Measurements from ENCODE around the gene ZNF3. TPM values are rescaled to one million over a fixed set of nuclear protein-coding genes. Genes with fewer than 3 reads are reported as not detected.

The ZNF3 gene
- total RNA-seq, 1 experiment from 2014 or later, result 32.9 TPM

DNA sequence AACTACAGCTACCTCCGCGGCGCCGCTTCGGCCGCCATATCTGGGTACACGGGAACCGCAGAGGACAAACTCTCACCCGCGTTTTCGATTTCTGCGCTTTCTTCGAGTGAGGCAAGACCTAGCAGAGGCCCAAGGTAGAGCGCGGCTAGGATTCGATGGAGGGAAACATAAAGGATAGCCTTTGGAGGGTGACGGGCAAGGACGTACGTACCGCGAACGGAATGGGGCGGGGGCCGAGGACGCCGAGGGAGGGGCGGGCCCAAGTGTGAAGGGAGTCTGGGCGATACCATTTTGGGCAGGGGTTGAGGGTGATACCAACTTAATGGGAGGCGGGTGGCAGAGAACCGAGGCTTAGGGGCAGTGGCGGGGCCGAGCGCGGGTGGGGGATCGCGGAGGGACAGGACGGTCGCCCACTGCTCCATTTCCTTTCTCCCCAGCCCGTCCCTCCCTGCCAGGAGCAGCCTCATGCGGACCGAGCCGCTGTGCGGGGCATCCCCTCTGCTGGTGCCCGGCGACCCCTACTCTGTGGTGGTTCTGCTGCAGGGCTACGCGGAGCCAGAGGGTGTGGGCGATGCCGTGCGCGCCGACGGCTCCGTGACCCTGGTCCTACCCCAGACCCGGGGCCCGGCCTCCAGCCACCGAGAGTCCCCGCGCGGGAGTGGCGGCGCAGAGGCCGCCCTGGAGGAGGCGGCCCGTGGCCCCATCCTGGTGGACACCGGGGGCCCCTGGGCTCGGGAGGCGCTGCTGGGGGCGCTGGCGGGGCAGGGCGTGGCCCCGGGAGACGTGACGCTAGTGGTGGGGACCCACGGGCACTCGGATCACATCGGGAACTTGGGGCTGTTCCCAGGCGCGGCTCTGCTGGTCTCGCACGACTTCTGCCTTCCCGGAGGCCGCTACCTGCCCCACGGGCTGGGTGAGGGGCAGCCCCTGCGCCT, 45.7 kb upstream of the ZNF3 start, which contains the start of gene MBLAC1:
TSS of gene MBLAC1 (plus strand) at position 37 of the 935 bp plus-strand sequence. CDS start at position 466, 429 bp downstream.
- TSS peak; percentile 56 for BruUV-seq (replicated peaks)
- DNase-seq (ENCODE audit: low read depth, low spot score) (peak; percentile 75), ATAC-seq (peak; percentile 82)
- CTCF ChIA-PET, result interaction anchor here (0.7 kb wide), 1 partner anchor 22 kb away, joined by 6 read pairs; the partner anchor contains the start of gene LAMTOR4
- Histone ChIP-seq H3K27me3 (ENCODE audit: control insufficient read depth, insufficient read depth, low read length) (no peaks in the 10 kb centered on the region), H3K36me3 (ENCODE audit: control insufficient read depth, insufficient read depth, low read length) (peaks cover 2% of the 10 kb centered on the region; the same call in 1 of the 2 replicates), H3K27ac (ENCODE audit: low read length) (peak within 1 kb of the TSS; percentile 97), H3K4me3 (ENCODE audit: low read depth in 2 of 2, low read length in 2 of 2) (peak within 1 kb of the TSS; percentile 82 to 98), H3K9me3 (ENCODE audit: control insufficient read depth, insufficient read depth, low read depth, low read length) (no peaks in the 10 kb centered on the region), H3K4me1 (ENCODE audit: control insufficient read depth, insufficient read depth, low read length) (peaks cover 22% of the 10 kb centered on the region)
- intact Hi-C loops (cut with micrococcal nuclease; ENCODE audit: unreplicated experiment) (no loop called here), in situ Hi-C loops (cut with HindIII; ENCODE audit: low pct_unique_long_range_greater_than_20kb, low sequenced_read_pairs) (no loop called here)
- TF ChIP-seq POLR2AphosphoS5 (IDR thresholded peaks at IDR 0.05; ENCODE audit: low read depth, low read length) (peak; percentile 91), SIN3A (IDR thresholded peaks at IDR 0.05; ENCODE audit: borderline replicate concordance, insufficient read depth, low read depth, low read length) (0 out of 2 replicates have a peak, but pooled peaks have one; percentile 37)
- TF ChIP-seq, protein P1, sequence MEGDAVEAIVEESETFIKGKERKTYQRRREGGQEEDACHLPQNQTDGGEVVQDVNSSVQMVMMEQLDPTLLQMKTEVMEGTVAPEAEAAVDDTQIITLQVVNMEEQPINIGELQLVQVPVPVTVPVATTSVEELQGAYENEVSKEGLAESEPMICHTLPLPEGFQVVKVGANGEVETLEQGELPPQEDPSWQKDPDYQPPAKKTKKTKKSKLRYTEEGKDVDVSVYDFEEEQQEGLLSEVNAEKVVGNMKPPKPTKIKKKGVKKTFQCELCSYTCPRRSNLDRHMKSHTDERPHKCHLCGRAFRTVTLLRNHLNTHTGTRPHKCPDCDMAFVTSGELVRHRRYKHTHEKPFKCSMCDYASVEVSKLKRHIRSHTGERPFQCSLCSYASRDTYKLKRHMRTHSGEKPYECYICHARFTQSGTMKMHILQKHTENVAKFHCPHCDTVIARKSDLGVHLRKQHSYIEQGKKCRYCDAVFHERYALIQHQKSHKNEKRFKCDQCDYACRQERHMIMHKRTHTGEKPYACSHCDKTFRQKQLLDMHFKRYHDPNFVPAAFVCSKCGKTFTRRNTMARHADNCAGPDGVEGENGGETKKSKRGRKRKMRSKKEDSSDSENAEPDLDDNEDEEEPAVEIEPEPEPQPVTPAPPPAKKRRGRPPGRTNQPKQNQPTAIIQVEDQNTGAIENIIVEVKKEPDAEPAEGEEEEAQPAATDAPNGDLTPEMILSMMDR (IDR thresholded peaks at IDR 0.05), result no peak
- TF ChIP-seq, protein P2, sequence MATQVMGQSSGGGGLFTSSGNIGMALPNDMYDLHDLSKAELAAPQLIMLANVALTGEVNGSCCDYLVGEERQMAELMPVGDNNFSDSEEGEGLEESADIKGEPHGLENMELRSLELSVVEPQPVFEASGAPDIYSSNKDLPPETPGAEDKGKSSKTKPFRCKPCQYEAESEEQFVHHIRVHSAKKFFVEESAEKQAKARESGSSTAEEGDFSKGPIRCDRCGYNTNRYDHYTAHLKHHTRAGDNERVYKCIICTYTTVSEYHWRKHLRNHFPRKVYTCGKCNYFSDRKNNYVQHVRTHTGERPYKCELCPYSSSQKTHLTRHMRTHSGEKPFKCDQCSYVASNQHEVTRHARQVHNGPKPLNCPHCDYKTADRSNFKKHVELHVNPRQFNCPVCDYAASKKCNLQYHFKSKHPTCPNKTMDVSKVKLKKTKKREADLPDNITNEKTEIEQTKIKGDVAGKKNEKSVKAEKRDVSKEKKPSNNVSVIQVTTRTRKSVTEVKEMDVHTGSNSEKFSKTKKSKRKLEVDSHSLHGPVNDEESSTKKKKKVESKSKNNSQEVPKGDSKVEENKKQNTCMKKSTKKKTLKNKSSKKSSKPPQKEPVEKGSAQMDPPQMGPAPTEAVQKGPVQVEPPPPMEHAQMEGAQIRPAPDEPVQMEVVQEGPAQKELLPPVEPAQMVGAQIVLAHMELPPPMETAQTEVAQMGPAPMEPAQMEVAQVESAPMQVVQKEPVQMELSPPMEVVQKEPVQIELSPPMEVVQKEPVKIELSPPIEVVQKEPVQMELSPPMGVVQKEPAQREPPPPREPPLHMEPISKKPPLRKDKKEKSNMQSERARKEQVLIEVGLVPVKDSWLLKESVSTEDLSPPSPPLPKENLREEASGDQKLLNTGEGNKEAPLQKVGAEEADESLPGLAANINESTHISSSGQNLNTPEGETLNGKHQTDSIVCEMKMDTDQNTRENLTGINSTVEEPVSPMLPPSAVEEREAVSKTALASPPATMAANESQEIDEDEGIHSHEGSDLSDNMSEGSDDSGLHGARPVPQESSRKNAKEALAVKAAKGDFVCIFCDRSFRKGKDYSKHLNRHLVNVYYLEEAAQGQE (IDR thresholded peaks at IDR 0.05; ENCODE audit: insufficient read depth in 1 of 2, low read depth in 2 of 2, low read length in 1 of 2), result no peak
- POLR2A ChIA-PET, result interaction anchor here (0.5 to 0.9 kb wide), 3 partner anchors 25 to 46 kb away, joined by 3 to 15 read pairs (median 8); no protein-coding TSS in a partner anchor

DNA sequence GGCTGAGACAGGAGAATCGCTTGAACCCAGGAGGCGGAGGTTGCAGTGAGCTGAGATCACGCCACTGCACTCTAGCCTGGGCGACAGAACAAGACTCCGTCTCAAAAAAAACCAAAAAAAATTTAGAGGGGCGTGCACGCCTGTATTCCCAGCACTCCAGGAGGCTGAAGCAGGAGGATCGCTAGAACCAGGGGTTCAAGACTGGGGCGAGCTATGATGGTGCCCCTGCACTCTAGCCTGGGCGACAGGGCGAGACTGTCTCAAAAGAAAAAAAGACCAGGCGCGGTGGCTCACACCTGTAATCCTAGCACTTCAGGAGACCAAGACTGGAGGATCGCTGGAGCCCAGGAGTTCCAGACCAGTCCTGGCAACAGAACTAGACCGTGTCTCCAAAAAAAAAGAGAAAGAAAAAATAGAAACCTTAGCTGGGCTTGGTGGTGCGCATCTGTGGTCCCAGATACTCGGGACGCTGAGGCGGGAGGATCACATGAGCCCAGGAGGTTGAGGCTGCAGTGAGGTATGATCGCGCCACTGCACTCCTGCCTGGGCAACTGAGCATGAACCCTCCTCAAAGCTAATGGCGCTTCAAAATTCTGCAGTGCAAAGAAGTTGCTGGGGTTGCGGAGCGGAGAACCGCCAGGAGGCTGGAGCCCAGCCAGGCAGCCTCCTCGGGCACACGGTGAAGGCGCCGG, 44.9 kb upstream of the ZNF3 start:
- ChIA-PET POLR2A (interaction anchor here (0.7 to 0.9 kb wide), 2 partner anchors 24 to 26 kb away, joined by 3 to 15 read pairs; no protein-coding TSS in a partner anchor), CTCF (interaction anchor here (0.7 kb wide), 1 partner anchor 23 kb away, joined by 6 read pairs; the partner anchor contains the start of gene LAMTOR4)
- BruUV-seq (replicated peaks), result TSS peak; percentile 92
- intact Hi-C loops (cut with micrococcal nuclease; ENCODE audit: unreplicated experiment), result no loop called here
- peak overlapping the region; percentile 82 to 98 for H3K4me3 ChIP-seq (ENCODE audit: low read depth in 2 of 2, low read length in 2 of 2)
- no peaks in the 10 kb centered on the region for H3K9me3 ChIP-seq (ENCODE audit: control insufficient read depth, insufficient read depth, low read depth, low read length)
- ATAC-seq (peak; percentile 46), DNase-seq (ENCODE audit: low read depth, low spot score) (no peak)
- no peaks in the 10 kb centered on the region for H3K27me3 ChIP-seq (ENCODE audit: control insufficient read depth, insufficient read depth, low read length)
- in situ Hi-C loops (cut with HindIII; ENCODE audit: low pct_unique_long_range_greater_than_20kb, low sequenced_read_pairs), result no loop called here
- H3K36me3 ChIP-seq (ENCODE audit: control insufficient read depth, insufficient read depth, low read length), result peaks cover 2% of the 10 kb centered on the region; the same call in 1 of the 2 replicates
- peak overlapping the region; percentile 97 for H3K27ac ChIP-seq (ENCODE audit: low read length)
- H3K4me1 ChIP-seq (ENCODE audit: control insufficient read depth, insufficient read depth, low read length), result peaks cover 22% of the 10 kb centered on the region
- TF ChIP-seq POLR2AphosphoS5 (IDR thresholded peaks at IDR 0.05; ENCODE audit: low read depth, low read length), result no peak
- TF ChIP-seq, protein P2 (IDR thresholded peaks at IDR 0.05; ENCODE audit: insufficient read depth in 1 of 2, low read depth in 2 of 2, low read length in 1 of 2), result no peak
- TF ChIP-seq, protein P1 (IDR thresholded peaks at IDR 0.05), result no peak
- no peak for TF ChIP-seq TCF7L2 (IDR thresholded peaks at IDR 0.05; ENCODE audit: low read depth, low read length)
- no peak for TF ChIP-seq SIN3A (IDR thresholded peaks at IDR 0.05; ENCODE audit: borderline replicate concordance, insufficient read depth, low read depth, low read length)

Measured in Panc1 (cell line).